SU-DHL-6 (cell line): Measurements from ENCODE around the gene KCTD19.
"Not testable (repeated sequence)": the region's sequence is repeated elsewhere in the genome, so short reads cannot be mapped to it uniquely, and the experiment has no call there.

Experiments used
- H2AFZ ChIP-seq: fragments of 200-600 bp; sonication (generic); 2 replicates; pipeline ENCODE4 v1.6.1; 2014; ENCODE audit warnings: low read depth, mild to moderate bottlenecking, moderate library complexity, mixed read lengths, antibody characterized with exemption, low read length; ENCODE audit not compliant: severe bottlenecking
- H3F3A ChIP-seq: fragments of 200-600 bp; shearing (Covaris generic); 2 replicates; pipeline ENCODE4 v1.6.0; 2016; ENCODE audit warnings: antibody characterized with exemption, mild to moderate bottlenecking; ENCODE audit not compliant: insufficient read depth
- H3K27ac ChIP-seq: fragments of 200-600 bp; sonication (generic); 2 replicates; pipeline ENCODE4 v1.5.1; 2016; ENCODE audit warnings: low read depth, mild to moderate bottlenecking, low read length, moderate library complexity, mixed read lengths
- H3K27me3 ChIP-seq: fragments of 200-600 bp; sonication (generic), shearing (Covaris generic); 2 replicates; pipeline ENCODE4 v1.6.0; 2014; ENCODE audit warnings: mild to moderate bottlenecking, low read length
- H3K36me3 ChIP-seq: fragments of 200-600 bp; sonication (generic); 2 replicates; pipeline ENCODE4 v1.6.1; 2014; ENCODE audit warnings: mild to moderate bottlenecking, low read length, mixed read lengths
- H3K4me2 ChIP-seq: fragments of 300-600, 200-600 bp; shearing (Covaris generic), sonication (generic); 2 replicates; pipeline ENCODE4 v1.6.0; 2014; ENCODE audit warnings: low read length, low read depth, mild to moderate bottlenecking; ENCODE audit not compliant: poor library complexity, severe bottlenecking
- H3K4me3 ChIP-seq: fragments of 200-600 bp; sonication (generic); 2 replicates; pipeline ENCODE4 v1.5.1; 2014; ENCODE audit warnings: antibody characterized with exemption, low read length, mild to moderate bottlenecking, mixed read lengths; ENCODE audit not compliant: insufficient read depth, poor library complexity, severe bottlenecking
- H3K79me2 ChIP-seq: fragments of 200-600 bp; sonication (generic); 2 replicates; pipeline ENCODE4 v1.6.1; 2014; ENCODE audit warnings: mild to moderate bottlenecking, low read length, moderate library complexity; ENCODE audit not compliant: insufficient read depth
- H3K9ac ChIP-seq: fragments of 200-600 bp; sonication (generic); 2 replicates; pipeline ENCODE4 v1.7.0; 2014; ENCODE audit warnings: mild to moderate bottlenecking, low read length
- H3K9me2 ChIP-seq: fragments of 200-600 bp; sonication (generic); replicated peaks from 2 replicates; pipeline ENCODE4 v1.6.1; 2014; ENCODE audit warnings: low read length; ENCODE audit not compliant: insufficient read depth
- H3K9me3 ChIP-seq: fragments of 200-600 bp; sonication (generic); 2 replicates; pipeline ENCODE4 v1.6.1; 2014; ENCODE audit warnings: low read length, mixed read lengths; ENCODE audit not compliant: insufficient read depth
- H4K20me1 ChIP-seq: fragments of 200-600 bp; sonication (generic); 2 replicates; pipeline ENCODE4 v1.6.1; 2014; ENCODE audit warnings: low read depth, mild to moderate bottlenecking, antibody characterized with exemption, low read length, moderate library complexity, mixed read lengths
- CTCF ChIP-seq: fragments of 200-600 bp; sonication (generic); IDR thresholded peaks from one replicate; pipeline ENCODE4 v1.5.1; 2017; ENCODE audit warnings: antibody characterized with exemption, mild to moderate bottlenecking, low read length, moderate library complexity; ENCODE audit not compliant: insufficient read depth, poor library complexity, severe bottlenecking
- EZH2phosphoT487 ChIP-seq: fragments of 200-600 bp; sonication (generic), shearing (Covaris generic); conservative IDR thresholded peaks from 2 replicates; pipeline ENCODE4 v1.6.1; 2018; ENCODE audit warnings: mild to moderate bottlenecking, antibody characterized with exemption, low read length, moderate library complexity, mixed read lengths

The KCTD19 gene

GRCh38 chr16:67364600-67365235 is 38.2 kb upstream of the KCTD19 start:
- no peaks in the 10 kb centered on the region for H3K9me2 ChIP-seq
- no peak overlapping the region for H3K4me2 ChIP-seq
- H3F3A ChIP-seq, result no peaks in the 10 kb centered on the region
- no peaks in the 10 kb centered on the region for H4K20me1 ChIP-seq
- TF ChIP-seq EZH2phosphoT487, result no peak
- no peak for TF ChIP-seq CTCF
- peaks cover 6% of the 10 kb centered on the region; the same call in 1 of the 2 replicates for H3K27me3 ChIP-seq
- H3K79me2 ChIP-seq, result no peaks in the 10 kb centered on the region
- H3K4me3 ChIP-seq, result no peak overlapping the region
- no peak overlapping the region for H3K9ac ChIP-seq
- no peaks in the 10 kb centered on the region for H3K36me3 ChIP-seq
- no peak overlapping the region for H2AFZ ChIP-seq
- H3K9me3 ChIP-seq, result no peaks in the 10 kb centered on the region; the same call in 1 of the 2 replicates
- H3K27ac ChIP-seq, result no peak overlapping the region

GRCh38 chr16:67361038-67361437 is 34.5 kb upstream of the KCTD19 start:
- H3K79me2 ChIP-seq, result no peaks in the 10 kb centered on the region
- TF ChIP-seq EZH2phosphoT487, result no peak
- TF ChIP-seq CTCF, result no peak
- peaks cover 6% of the 10 kb centered on the region; the same call in 1 of the 2 replicates for H3K27me3 ChIP-seq
- H2AFZ ChIP-seq, result no peak overlapping the region
- no peak overlapping the region for H3K4me3 ChIP-seq
- no peaks in the 10 kb centered on the region for H3K36me3 ChIP-seq
- no peaks in the 10 kb centered on the region for H3F3A ChIP-seq
- H3K4me2 ChIP-seq, result no peak overlapping the region
- no peaks in the 10 kb centered on the region for H4K20me1 ChIP-seq
- H3K9me2 ChIP-seq, result no peaks in the 10 kb centered on the region
- no peak overlapping the region for H3K9ac ChIP-seq
- H3K9me3 ChIP-seq, result no peaks in the 10 kb centered on the region
- no peak overlapping the region for H3K27ac ChIP-seq

GRCh38 chr16:67359540-67360269 is 33.2 kb upstream of the KCTD19 start:
- H3K4me3 ChIP-seq, H2AFZ ChIP-seq, H3K4me2 ChIP-seq, H3K9me2 ChIP-seq, H3K9me3 ChIP-seq, H3K27me3 ChIP-seq, H3K36me3 ChIP-seq, H3K9ac ChIP-seq, H3F3A ChIP-seq, H3K27ac ChIP-seq, H3K79me2 ChIP-seq, H4K20me1 ChIP-seq: not testable (repeated sequence)

- no peaks in the 10 kb centered on the region for H3K79me2 ChIP-seq
- TF ChIP-seq CTCF, result no peak
- no peak for TF ChIP-seq EZH2phosphoT487
- H2AFZ ChIP-seq, result no peak overlapping the region
- no peak overlapping the region for H3K4me3 ChIP-seq
- no peaks in the 10 kb centered on the region for H4K20me1 ChIP-seq
- H3K27me3 ChIP-seq, result no peaks in the 10 kb centered on the region
- no peaks in the 10 kb centered on the region for H3K36me3 ChIP-seq
- no peak overlapping the region for H3K4me2 ChIP-seq
- H3K9me3 ChIP-seq, result no peaks in the 10 kb centered on the region
- H3K9me2 ChIP-seq, result no peaks in the 10 kb centered on the region
- H3K27ac ChIP-seq, result no peak overlapping the region
- H3K9ac ChIP-seq, result no peak overlapping the region
- H3F3A ChIP-seq, result no peaks in the 10 kb centered on the region
Observed at GRCh38 chr16:67357561-67357960, 31.0 kb upstream of the KCTD19 start.
